ENCODE data around the gene AAGAB. TPM values are rescaled to one million over a fixed set of nuclear protein-coding genes. Genes with fewer than 3 reads are reported as not detected.

The AAGAB gene
- total and polyA plus RNA-seq, 7 donors, result 22.4 to 48.1 (median 34.5) TPM

DNA sequence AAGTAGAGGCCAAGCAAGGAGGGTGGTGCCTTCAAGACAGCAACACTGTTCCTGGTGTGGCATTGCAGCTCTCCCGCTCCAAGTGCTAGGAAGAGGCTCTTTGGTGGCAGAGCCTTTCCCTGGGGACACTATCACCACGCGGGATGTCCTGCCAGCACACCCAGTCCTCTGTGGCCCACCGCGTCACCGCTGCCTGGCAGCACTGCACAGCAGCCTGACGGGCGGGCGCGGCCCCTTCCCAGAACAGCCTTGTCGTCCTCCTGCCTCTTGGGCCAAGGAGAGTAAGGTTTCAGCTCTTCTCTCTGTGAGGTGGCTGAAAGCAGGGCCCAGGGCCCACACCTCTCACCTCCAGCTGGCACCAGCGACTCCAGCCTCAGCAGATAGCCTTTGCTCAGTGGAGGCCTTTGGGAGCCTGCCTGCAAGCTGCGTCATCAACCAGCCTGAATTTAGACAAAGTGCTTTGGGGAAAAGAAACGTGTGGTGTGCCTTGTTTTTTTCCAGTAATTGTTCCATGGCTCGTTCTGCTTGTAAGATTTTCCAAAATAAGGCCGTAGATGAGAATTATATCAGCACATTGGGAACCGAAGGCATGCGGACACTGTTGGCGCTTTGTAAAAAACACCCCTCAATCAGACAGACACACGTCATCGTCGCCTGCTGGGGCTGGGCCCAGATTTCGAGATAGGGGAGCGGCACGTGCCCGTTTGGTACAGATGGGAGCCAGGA is 65.0 kb downstream of the AAGAB start:
- H3K27ac ChIP-seq, result peak overlapping the region; percentile 74 to 87 (median 80)
- 92 to 95% methylated on average over 26 of the region's 26 CpGs for WGBS, 2 donors
- TF ChIP-seq POLR2A (IDR thresholded peaks at IDR 0.05) (no peak), POLR2AphosphoS5 (IDR thresholded peaks at IDR 0.05) (peak in 3 of 4 donors; percentile 23 to 35 (median 27)), EP300 (IDR thresholded peaks at IDR 0.05) (peak in 1 of 4 donors; percentile 3), CTCF (IDR thresholded peaks at IDR 0.05) (no peak)
- peaks cover 0 to 83% (median 78%) of the 10 kb centered on the region in 4 donors for H3K4me1 ChIP-seq
- no peak overlapping the region for H3K4me3 ChIP-seq
- peaks cover 0 to 24% (median 7%) of the 10 kb centered on the region in 4 donors for H3K36me3 ChIP-seq
- H3K27me3 ChIP-seq, result no peaks in the 10 kb centered on the region
- intact Hi-C loops (cut with DNase I), result loop anchor here (2.0 to 5.0 kb wide), 4 partner anchors 47 to 162 kb away; partner anchors contain the start of genes AAGAB, IQCH and SMAD3
- no peaks in the 10 kb centered on the region for H3K9me3 ChIP-seq
- DNase-seq, result peak; percentile 93

DNA sequence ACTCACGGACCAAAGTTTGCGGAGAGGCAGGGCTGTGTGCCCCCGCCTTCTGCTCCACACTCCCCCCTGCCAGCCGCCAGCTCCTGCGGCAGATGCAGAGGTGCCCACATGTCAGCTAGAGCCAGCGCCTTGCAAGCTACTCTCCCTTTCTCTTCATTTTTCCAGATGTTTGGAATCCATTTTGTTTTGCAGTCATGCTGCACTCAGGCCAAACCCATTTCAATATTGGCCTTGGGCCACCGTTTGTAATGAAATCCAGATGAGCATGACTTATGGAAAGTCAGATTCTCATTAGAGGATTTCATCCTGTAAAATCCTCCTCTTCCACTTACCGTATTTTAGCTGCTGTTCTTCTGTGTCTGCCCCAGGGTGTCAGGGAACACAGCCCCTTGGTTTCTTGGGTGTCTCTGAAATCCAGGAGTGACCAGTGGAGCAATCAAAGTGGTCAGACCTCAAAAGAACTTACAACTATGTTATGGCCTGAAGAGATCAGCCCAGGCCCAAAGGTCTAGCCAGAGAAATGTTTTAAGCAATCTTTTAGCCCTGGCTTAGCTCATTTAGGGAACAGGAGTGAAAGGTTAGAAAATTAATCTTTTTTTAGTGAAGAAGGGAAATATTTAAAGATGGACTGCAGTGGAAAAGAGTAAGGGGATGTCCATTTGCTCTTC is 65.8 kb downstream of the AAGAB start:
- DNase-seq, result peak; percentile 88
- Histone ChIP-seq H3K27me3 (no peaks in the 10 kb centered on the region), H3K27ac (peak overlapping the region; percentile 74 to 87 (median 80)), H3K4me1 (peaks cover 0 to 77% (median 74%) of the 10 kb centered on the region in 4 donors), H3K4me3 (no peak overlapping the region), H3K9me3 (no peaks in the 10 kb centered on the region), H3K36me3 (peaks cover 0 to 24% (median 8%) of the 10 kb centered on the region in 4 donors)
- WGBS, 2 donors, result 80 to 89% methylated on average over 8 of the region's 8 CpGs
- intact Hi-C loops (cut with DNase I), result loop anchor here (2.0 to 5.0 kb wide), 3 partner anchors 46 to 121 kb away; partner anchors contain the start of genes AAGAB, IQCH and SMAD3
- TF ChIP-seq POLR2AphosphoS5 (IDR thresholded peaks at IDR 0.05), result peak; percentile 62 to 90 (median 84)
- TF ChIP-seq EP300 (IDR thresholded peaks at IDR 0.05), result peak in 2 of 4 donors; percentile 53 to 55
- TF ChIP-seq POLR2A (IDR thresholded peaks at IDR 0.05), result no peak

DNA sequence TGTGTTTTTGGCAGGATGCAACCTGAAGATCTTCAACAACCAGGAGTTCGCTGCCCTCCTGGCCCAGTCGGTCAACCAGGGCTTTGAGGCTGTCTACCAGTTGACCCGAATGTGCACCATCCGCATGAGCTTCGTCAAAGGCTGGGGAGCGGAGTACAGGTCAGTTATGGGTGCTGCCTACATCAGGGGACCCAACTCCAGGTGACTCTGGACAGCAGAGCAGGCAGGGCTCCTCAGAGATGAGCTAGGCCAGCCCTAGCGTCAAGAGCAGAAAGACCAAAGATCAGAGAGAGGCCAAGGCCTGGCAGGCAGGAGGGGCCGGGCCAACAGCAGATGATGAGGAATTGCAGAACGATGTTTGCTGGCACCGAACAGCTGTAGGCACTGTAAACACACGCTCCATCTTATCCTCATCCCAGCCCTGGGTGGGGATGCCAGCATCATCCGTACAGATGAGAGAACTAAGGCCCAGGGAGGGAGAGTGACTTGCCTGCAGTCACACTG is 67.1 kb downstream of the AAGAB start:
- H3K4me3 ChIP-seq, result no peak overlapping the region
- DNase-seq, result peak; percentile 82
- H3K4me1 ChIP-seq, result peaks cover 0 to 72% (median 62%) of the 10 kb centered on the region in 4 donors
- 93% methylated on average over 12 of the region's 12 CpGs for WGBS, 2 donors
- intact Hi-C loops (cut with DNase I), result loop anchor here (5.0 kb wide), 1 partner anchor 120 kb away; the partner anchor contains the start of gene SMAD3
- TF ChIP-seq CTCF (IDR thresholded peaks at IDR 0.05) (no peak), POLR2AphosphoS5 (IDR thresholded peaks at IDR 0.05) (peak in 3 of 4 donors; percentile 36 to 71 (median 68)), EP300 (IDR thresholded peaks at IDR 0.05) (no peak)
- peaks cover 0 to 24% (median 8%) of the 10 kb centered on the region in 4 donors for H3K36me3 ChIP-seq
- no peaks in the 10 kb centered on the region for H3K27me3 ChIP-seq
- no peaks in the 10 kb centered on the region for H3K9me3 ChIP-seq
- H3K27ac ChIP-seq, result peak overlapping the region; percentile 74 to 87 (median 80)

DNA sequence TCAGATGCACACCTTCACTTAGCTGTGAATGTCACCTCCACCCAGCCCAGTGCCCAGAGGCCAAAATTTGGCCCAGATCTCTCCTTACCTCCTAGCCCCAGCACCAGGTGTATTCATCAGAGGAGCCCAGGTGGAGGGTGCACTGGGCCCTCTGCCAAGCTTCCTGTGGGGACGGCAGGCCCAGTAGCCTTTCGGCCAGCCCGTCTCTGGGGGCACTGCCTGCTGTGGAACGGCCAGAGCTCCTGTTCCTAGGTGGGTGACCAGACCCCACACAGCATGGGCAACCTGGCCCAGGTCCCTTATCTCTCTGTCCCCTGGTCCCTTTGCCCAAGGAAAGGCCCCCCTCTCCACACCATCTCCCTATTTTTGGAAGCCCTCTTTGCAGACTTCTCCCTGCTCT is 67.8 kb downstream of the AAGAB start:
- Histone ChIP-seq H3K9me3 (no peaks in the 10 kb centered on the region), H3K27ac (peak overlapping the region; percentile 74 to 87 (median 80)), H3K4me3 (no peak overlapping the region), H3K36me3 (peaks cover 0 to 19% (median 8%) of the 10 kb centered on the region in 4 donors), H3K27me3 (no peaks in the 10 kb centered on the region), H3K4me1 (peaks cover 0 to 72% (median 61%) of the 10 kb centered on the region in 4 donors)
- no peak for DNase-seq
- intact Hi-C loops (cut with DNase I), result loop anchor here (5.0 kb wide), 1 partner anchor 119 kb away; the partner anchor contains the start of gene SMAD3
- WGBS, 2 donors, result 89 to 91% methylated on average over 4 of the region's 4 CpGs
- no peak for TF ChIP-seq EP300 (IDR thresholded peaks at IDR 0.05)
- no peak for TF ChIP-seq POLR2A (IDR thresholded peaks at IDR 0.05)
- TF ChIP-seq POLR2AphosphoS5 (IDR thresholded peaks at IDR 0.05), result no peak
- TF ChIP-seq CTCF (IDR thresholded peaks at IDR 0.05), result no peak
